ENCODE measurements around the gene KCNQ1.

GRCh38 chr11:2760196-2760871, 315.5 kb downstream of the KCNQ1 start:
- TF ChIP-seq CTCF (IDR thresholded peaks at IDR 0.05; ENCODE audit: borderline replicate concordance, extremely low read depth, low read length, poor library complexity, severe bottlenecking) (no peak), EZH2 (IDR thresholded peaks at IDR 0.05; ENCODE audit: borderline replicate concordance, low read depth, low read length, severe bottlenecking) (no peak)
